GM06990 (cell line): Measurements from ENCODE around the gene MYLIP.

Source experiments
- DNase-seq: peaks from one replicate; pipeline ENCODE4 v3.0.0-alpha.2; 2011; ENCODE audit not compliant: insufficient read length; ENCODE audit errors: extremely low read depth
- H3K27me3 ChIP-seq: replicated peaks from 2 replicates; pipeline ENCODE4 v1.6.0; 2011; ENCODE audit warnings: low read length; ENCODE audit not compliant: control insufficient read depth, insufficient read depth
- H3K36me3 ChIP-seq: 2 replicates; pipeline ENCODE4 v1.5.1; 2011; ENCODE audit warnings: low read length; ENCODE audit not compliant: control insufficient read depth, insufficient read depth
- H3K4me3 ChIP-seq: replicated peaks from 2 replicates; pipeline ENCODE4 v1.5.1; 2011; ENCODE audit warnings: low read depth, mild to moderate bottlenecking, control low read depth, low read length
- CTCF ChIP-seq: IDR thresholded peaks from 2 replicates; pipeline ENCODE4 v1.5.1; 2011; ENCODE audit warnings: low read length, control low read depth, mild to moderate bottlenecking, inconsistent platforms; ENCODE audit not compliant: insufficient read depth, poor library complexity, severe bottlenecking

Gene MYLIP

GRCh38 chr6:16153211-16153820, 24.4 kb downstream of the MYLIP start:
- Histone ChIP-seq H3K4me3 (no peak overlapping the region), H3K27me3 (no peaks in the 10 kb centered on the region), H3K36me3 (peaks cover 14% of the 10 kb centered on the region)
- no peak for TF ChIP-seq CTCF
- DNase-seq, result no peak

- Histone ChIP-seq H3K36me3 (peaks cover 13% of the 10 kb centered on the region), H3K27me3 (no peaks in the 10 kb centered on the region), H3K4me3 (no peak overlapping the region)
- DNase-seq, result no peak
- TF ChIP-seq CTCF, result no peak
Measured at GRCh38 chr6:16154904-16155303, 26.0 kb downstream of the MYLIP start.

- Histone ChIP-seq H3K36me3 (peaks cover 8% of the 10 kb centered on the region), H3K4me3 (no peak overlapping the region), H3K27me3 (no peaks in the 10 kb centered on the region)
- TF ChIP-seq CTCF, result no peak
- no peak for DNase-seq
Measured at GRCh38 chr6:16157492-16157891, 28.6 kb downstream of the MYLIP start.

- Histone ChIP-seq H3K27me3 (no peaks in the 10 kb centered on the region), H3K4me3 (no peak overlapping the region), H3K36me3 (peaks cover 6% of the 10 kb centered on the region)
- DNase-seq, result no peak
- TF ChIP-seq CTCF, result no peak
Measured at GRCh38 chr6:16157909-16158308, 29.0 kb downstream of the MYLIP start.

GRCh38 chr6:16158943-16159557, 30.2 kb downstream of the MYLIP start:
- no peak overlapping the region for H3K4me3 ChIP-seq
- no peaks in the 10 kb centered on the region for H3K27me3 ChIP-seq
- DNase-seq, result no peak
- H3K36me3 ChIP-seq, result peaks cover 6% of the 10 kb centered on the region
- TF ChIP-seq CTCF, result no peak

GRCh38 chr6:16160794-16161193, 31.9 kb downstream of the MYLIP start:
- Histone ChIP-seq H3K27me3 (no peaks in the 10 kb centered on the region), H3K36me3 (peaks cover 1% of the 10 kb centered on the region; the same call in 1 of the 2 replicates), H3K4me3 (no peak overlapping the region)
- no peak for TF ChIP-seq CTCF
- no peak for DNase-seq
